GM10266 (cell line): ENCODE measurements around the gene DHRS12.

Experiments used
- DNase-seq: peaks from one replicate; pipeline ENCODE4 v3.0.0; 2012; ENCODE audit errors: extremely low spot score
- TF ChIP-seq, protein P1 (sequence below): IDR thresholded peaks from 2 replicates; pipeline ENCODE4 v1.5.1; 2012; ENCODE audit warnings: mild to moderate bottlenecking, low read depth; ENCODE audit not compliant: control insufficient read depth, insufficient read depth; ENCODE audit errors: missing control alignments

The DHRS12 gene

DNA sequence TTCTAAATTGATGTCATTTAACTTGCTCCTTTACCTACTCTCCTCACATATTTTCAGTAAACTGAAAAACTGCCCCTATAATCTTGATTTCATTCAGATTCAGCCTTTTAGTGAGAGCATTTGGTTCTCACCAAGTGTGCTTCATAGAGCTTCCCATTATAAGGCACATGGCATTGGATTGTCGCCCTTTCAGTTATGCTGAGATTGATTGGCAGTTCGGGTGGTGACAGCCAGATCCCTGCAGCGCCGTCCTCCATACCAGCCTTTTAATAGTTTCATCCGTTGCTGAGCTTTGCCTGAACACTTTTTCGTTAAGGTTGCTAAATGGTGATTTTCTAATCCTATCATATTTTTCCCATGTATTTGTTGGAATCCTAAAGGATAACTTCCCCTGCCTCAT lies 80.4 kb downstream of the DHRS12 start:
- DNase-seq: no peak
- TF ChIP-seq, protein P1, sequence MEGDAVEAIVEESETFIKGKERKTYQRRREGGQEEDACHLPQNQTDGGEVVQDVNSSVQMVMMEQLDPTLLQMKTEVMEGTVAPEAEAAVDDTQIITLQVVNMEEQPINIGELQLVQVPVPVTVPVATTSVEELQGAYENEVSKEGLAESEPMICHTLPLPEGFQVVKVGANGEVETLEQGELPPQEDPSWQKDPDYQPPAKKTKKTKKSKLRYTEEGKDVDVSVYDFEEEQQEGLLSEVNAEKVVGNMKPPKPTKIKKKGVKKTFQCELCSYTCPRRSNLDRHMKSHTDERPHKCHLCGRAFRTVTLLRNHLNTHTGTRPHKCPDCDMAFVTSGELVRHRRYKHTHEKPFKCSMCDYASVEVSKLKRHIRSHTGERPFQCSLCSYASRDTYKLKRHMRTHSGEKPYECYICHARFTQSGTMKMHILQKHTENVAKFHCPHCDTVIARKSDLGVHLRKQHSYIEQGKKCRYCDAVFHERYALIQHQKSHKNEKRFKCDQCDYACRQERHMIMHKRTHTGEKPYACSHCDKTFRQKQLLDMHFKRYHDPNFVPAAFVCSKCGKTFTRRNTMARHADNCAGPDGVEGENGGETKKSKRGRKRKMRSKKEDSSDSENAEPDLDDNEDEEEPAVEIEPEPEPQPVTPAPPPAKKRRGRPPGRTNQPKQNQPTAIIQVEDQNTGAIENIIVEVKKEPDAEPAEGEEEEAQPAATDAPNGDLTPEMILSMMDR: no peak

DNA sequence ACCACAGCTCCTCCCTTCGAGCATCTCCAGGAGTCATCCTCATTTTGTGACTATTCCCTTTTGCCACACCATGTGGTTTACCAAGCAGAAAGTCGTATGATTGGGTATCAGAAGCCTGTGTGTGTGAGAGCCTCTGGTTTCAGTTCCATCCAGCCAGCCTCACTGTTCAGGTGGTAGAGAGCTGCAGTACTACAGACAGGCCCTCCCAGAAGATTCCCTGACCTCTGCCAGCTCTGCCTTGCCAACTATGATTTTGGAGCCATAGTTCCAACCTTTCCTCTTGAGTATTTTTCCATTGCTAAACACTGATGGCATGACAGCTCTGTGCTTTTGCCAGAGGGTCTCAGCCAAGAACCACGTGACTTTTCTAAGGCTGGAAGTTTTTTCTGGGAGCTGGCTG lies 82.5 kb downstream of the DHRS12 start:
- TF ChIP-seq, protein P1: no peak
- DNase-seq: peak; percentile 12

DNA sequence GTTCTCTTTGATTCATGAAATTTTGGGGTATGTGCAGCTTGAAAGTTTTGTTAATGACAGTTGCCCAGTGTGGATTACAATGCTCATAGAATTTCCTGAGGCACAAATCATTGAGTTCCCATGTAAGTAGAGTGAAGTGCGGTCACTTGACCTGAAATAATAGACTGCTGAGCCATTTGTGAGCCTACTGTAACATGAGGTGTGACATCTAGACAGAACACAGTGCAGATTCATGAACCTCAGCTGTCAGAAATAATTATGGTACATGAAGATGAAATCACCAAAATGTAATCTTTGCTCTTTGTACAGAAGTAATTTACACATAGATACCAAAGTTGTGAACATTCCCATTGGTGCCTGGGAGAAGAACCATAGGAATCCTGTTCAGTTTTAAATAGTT lies 84.6 kb downstream of the DHRS12 start:
- TF ChIP-seq, protein P1: no peak
- DNase-seq: no peak
